HCT116 (cell line): Measurements from ENCODE around the gene GLI3. TPM values are rescaled to one million over a fixed set of nuclear protein-coding genes. Genes with fewer than 3 reads are reported as not detected.

Source experiments
- ATAC-seq: fragments of 200-7000 bp; cut with Tn5 transposase; 2 replicates; pipeline ENCODE4 v1.9.1; 2020; ENCODE audit warnings: mild to moderate bottlenecking, moderate library complexity
- BruUV-seq: library from RNA; stranded (reverse); fragments of 400-500 nt; replicated peaks from 2 replicates; lab custom pipeline; 2021; lab: Mats Ljungman, UMichigan
- CTCF ChIA-PET: fragments of 300-600 bp; sonication (Branson Sonifier 250); formaldehyde crosslinking; loops from one replicate; lab custom pipeline; 2021; ENCODE audit warnings: antibody characterized with exemption; lab: Charles Lee
- POLR2A ChIA-PET: fragments of 300-600, 350-600 bp; sonication (Branson Sonifier 250); formaldehyde crosslinking; loops from one replicate; lab custom pipeline; 2021; ENCODE audit warnings: antibody characterized with exemption; lab: Charles Lee
- RAD21 ChIA-PET, 2 experiments: fragments of 300-600 bp; sonication (Branson Sonifier 250); formaldehyde crosslinking; loops; one replicate each; lab custom pipeline; 2023; ENCODE audit warnings: low total read pairs in 2 of 2; ENCODE audit not compliant: uncharacterized antibody in 2 of 2, unreplicated experiment in 2 of 2, low non-redundant PET in 1 of 2; lab: Charles Lee
- DNase-seq: peaks from one replicate; pipeline ENCODE4 v3.0.0-alpha.2; 2010; ENCODE audit warnings: low read depth, low spot score
- H2AFZ ChIP-seq: fragments of 200-600 bp; shearing (Covaris generic), sonication (generic); 2 replicates; pipeline ENCODE4 v1.6.1; 2017; ENCODE audit warnings: low read depth, mixed run types, mixed read lengths, antibody characterized with exemption, low read length; ENCODE audit not compliant: poor library complexity, severe bottlenecking
- H3K27ac ChIP-seq: 2 replicates; pipeline ENCODE4 v1.5.1; 2012; ENCODE audit warnings: low read depth, low read length
- H3K27me3 ChIP-seq: fragments of 200-600 bp; sonication (generic); 2 replicates; pipeline ENCODE4 v1.6.1; 2016; ENCODE audit warnings: mixed run types, low read length, mixed read lengths; ENCODE audit not compliant: insufficient read depth
- H3K36me3 ChIP-seq, 2 experiments: fragments of 200-500 bp in 1 of 2; fragments of 200-600 bp in 1 of 2; sonication (Bioruptor generic) in 1 of 2; sonication (generic) in 1 of 2; 2 replicates each; pipeline versions ENCODE4 v1.5.1 to v1.6.1; 2014 to 2016; ENCODE audit warnings: low read length in 2 of 2, inconsistent platforms in 1 of 2, mixed read lengths in 1 of 2, mixed run types in 1 of 2; ENCODE audit not compliant: insufficient read depth in 2 of 2, control insufficient read depth in 1 of 2
- H3K4me1 ChIP-seq, 2 experiments: fragments of 200-600 bp in 1 of 2; sonication (generic) in 1 of 2; 2 replicates each; pipeline versions ENCODE4 v1.5.1 to v1.6.1; 2012 to 2017; ENCODE audit warnings: low read length in 2 of 2, inconsistent platforms in 1 of 2, mild to moderate bottlenecking in 1 of 2, mixed read lengths in 1 of 2, mixed run types in 1 of 2, moderate library complexity in 1 of 2; ENCODE audit not compliant: insufficient read depth in 2 of 2, control insufficient read depth in 1 of 2
- H3K4me2 ChIP-seq: fragments of 200-600 bp; sonication (generic); 2 replicates; pipeline ENCODE4 v1.6.1; 2017; ENCODE audit warnings: mixed run types, low read length, mixed read lengths
- H3K4me3 ChIP-seq, 2 experiments: fragments of 200-600 bp in 1 of 2; sonication (generic) in 1 of 2; replicated peaks in 1 of 2; 2 replicates each; pipeline ENCODE4 v1.5.1; 2011 to 2016; ENCODE audit warnings: low read length in 2 of 2, control low read depth in 1 of 2, low read depth in 1 of 2, mild to moderate bottlenecking in 1 of 2, mixed read lengths in 1 of 2, mixed run types in 1 of 2
- H3K79me2 ChIP-seq: fragments of 200-600 bp; sonication (generic); 2 replicates; pipeline ENCODE4 v1.6.1; 2017; ENCODE audit warnings: mild to moderate bottlenecking, mixed run types, low read length, moderate library complexity, mixed read lengths; ENCODE audit not compliant: insufficient read depth
- H3K9ac ChIP-seq: fragments of 200-600 bp; sonication (generic); 2 replicates; pipeline ENCODE4 v1.6.1; 2016; ENCODE audit warnings: low read length, mixed read lengths
- H3K9me2 ChIP-seq: fragments of 200-600 bp; sonication (generic), shearing (Covaris generic); 2 replicates; pipeline ENCODE4 v1.6.1; 2017; ENCODE audit warnings: mixed run types, mild to moderate bottlenecking, moderate library complexity; ENCODE audit not compliant: insufficient read depth
- H3K9me3 ChIP-seq, 2 experiments: fragments of 200-500 bp in 1 of 2; fragments of 200-600 bp in 1 of 2; sonication (Bioruptor generic) in 1 of 2; sonication (generic) in 1 of 2; 2 replicates each; pipeline ENCODE4 v1.6.1; 2014 to 2017; ENCODE audit warnings: low read length in 2 of 2, mixed read lengths in 2 of 2, inconsistent platforms in 1 of 2, low read depth in 1 of 2, mild to moderate bottlenecking in 1 of 2, mixed run types in 1 of 2, moderate library complexity in 1 of 2; ENCODE audit not compliant: control insufficient read depth in 1 of 2, insufficient read depth in 1 of 2
- H4K20me1 ChIP-seq: fragments of 200-600 bp; sonication (generic), shearing (Covaris generic); 2 replicates; pipeline ENCODE4 v1.6.1; 2017; ENCODE audit warnings: mixed run types, mild to moderate bottlenecking, moderate library complexity; ENCODE audit not compliant: insufficient read depth
- ATF3 ChIP-seq: IDR thresholded peaks from 2 replicates; pipeline ENCODE4 v1.6.1; 2012
- CEBPB ChIP-seq: IDR thresholded peaks from 2 replicates; pipeline ENCODE4 v1.6.1; 2012; ENCODE audit warnings: low read depth
- CTCF ChIP-seq, 3 experiments: fragments of 200-600 bp in 1 of 3; sonication (generic) in 1 of 3; IDR thresholded peaks in 2 of 3; conservative IDR thresholded peaks in 1 of 3; 2 replicates each; pipeline ENCODE4 v1.5.1; 2012 to 2017; ENCODE audit warnings: low read depth in 2 of 3, low read length in 2 of 3, antibody characterized with exemption in 1 of 3, borderline replicate concordance in 1 of 3, control low read depth in 1 of 3, mild to moderate bottlenecking in 1 of 3, mixed read lengths in 1 of 3, mixed run types in 1 of 3, moderate library complexity in 1 of 3; ENCODE audit not compliant: insufficient read depth in 1 of 3
- EGR1 ChIP-seq: IDR thresholded peaks from 2 replicates; pipeline ENCODE4 v1.6.1; 2012; ENCODE audit warnings: low read depth
- EZH2 ChIP-seq: fragments of 200-600 bp; sonication (generic); IDR thresholded peaks from 2 replicates; pipeline ENCODE4 v1.6.1; 2017; ENCODE audit warnings: antibody characterized with exemption, mixed run types
- FOSL1 ChIP-seq: IDR thresholded peaks from 2 replicates; pipeline ENCODE4 v1.6.1; 2012; ENCODE audit warnings: low read depth
- JUND ChIP-seq: IDR thresholded peaks from 2 replicates; pipeline ENCODE4 v1.6.1; 2012
- POLR2A ChIP-seq: IDR thresholded peaks from 2 replicates; pipeline ENCODE4 v1.7.0; 2011; ENCODE audit warnings: borderline replicate concordance; ENCODE audit not compliant: insufficient read depth, insufficient read length; ENCODE audit errors: extremely low read depth
- POLR2AphosphoS5 ChIP-seq: IDR thresholded peaks from 2 replicates; pipeline ENCODE4 v1.6.1; 2011; ENCODE audit warnings: mild to moderate bottlenecking, low read depth, low read length, moderate library complexity
- REST ChIP-seq: IDR thresholded peaks from 2 replicates; pipeline ENCODE4 v1.6.1; 2012; ENCODE audit warnings: low read depth
- SIN3A ChIP-seq: IDR thresholded peaks from 2 replicates; pipeline ENCODE4 v1.6.1; 2012; ENCODE audit warnings: low read depth
- SRF ChIP-seq: IDR thresholded peaks from 2 replicates; pipeline ENCODE4 v1.6.1; 2012; ENCODE audit warnings: low read depth
- TCF7L2 ChIP-seq: IDR thresholded peaks from 2 replicates; pipeline ENCODE4 v1.7.0; 2011; ENCODE audit warnings: borderline replicate concordance, inconsistent platforms; ENCODE audit not compliant: insufficient read depth, insufficient read length; ENCODE audit errors: extremely low read depth
- YY1 ChIP-seq: IDR thresholded peaks from 2 replicates; pipeline ENCODE4 v1.6.1; 2011; ENCODE audit warnings: low read length, low read depth, moderate library complexity, mild to moderate bottlenecking; ENCODE audit not compliant: insufficient replicate concordance; ENCODE audit errors: extremely low read depth
- ZBTB33 ChIP-seq: IDR thresholded peaks from 2 replicates; pipeline ENCODE4 v1.6.1; 2011; ENCODE audit warnings: mild to moderate bottlenecking, low read length, moderate library complexity; ENCODE audit not compliant: insufficient replicate concordance; ENCODE audit errors: extremely low read depth
- ZNF274 ChIP-seq: fragments of 200-500 bp; sonication (Bioruptor generic); IDR thresholded peaks from 2 replicates; pipeline ENCODE4 v1.6.1; 2014; ENCODE audit warnings: mild to moderate bottlenecking, low read depth, low read length, inconsistent platforms
- intact Hi-C: fragments of 100-400 bp; cut with micrococcal nuclease; formaldehyde crosslinking; loops from 2 replicates; pipeline ENCODE4 v1.10.0; 2022
- total RNA-seq: library from RNA; stranded (reverse); gene quantifications from one replicate; pipeline ENCODE4 v1.2.1, GENCODE V29; 2021; ENCODE audit not compliant: unreplicated experiment

GLI3 gene
- total RNA-seq, 1 experiment from 2014 or later = 0.07 TPM

GRCh38 chr7:42065942-42066341 is 171.1 kb downstream of the GLI3 start:
- no TSS peak for BruUV-seq
- ChIA-PET RAD21 (no interaction called here), POLR2A (no interaction called here), CTCF (no interaction called here)
- intact Hi-C loops = no loop called here
- no peaks in the 10 kb centered on the region for H3K9me3 ChIP-seq
- H3K4me1 ChIP-seq = no peaks in the 10 kb centered on the region
- no peaks in the 10 kb centered on the region for H3K9me2 ChIP-seq
- no peak for ATAC-seq
- no peak overlapping the region for H3K27ac ChIP-seq
- no peaks in the 10 kb centered on the region for H3K79me2 ChIP-seq
- H3K36me3 ChIP-seq = no peaks in the 10 kb centered on the region
- H2AFZ ChIP-seq = no peak overlapping the region
- no peaks in the 10 kb centered on the region; the same call in 1 of the 2 replicates for H4K20me1 ChIP-seq
- no peak for DNase-seq
- no peak overlapping the region for H3K9ac ChIP-seq
- H3K27me3 ChIP-seq = no peaks in the 10 kb centered on the region; the same call in 1 of the 2 replicates
- TF ChIP-seq POLR2AphosphoS5 (no peak), ZNF274 (no peak), YY1 (no peak), ZBTB33 (no peak), EZH2 (no peak), SRF (no peak), CEBPB (no peak), ATF3 (no peak), FOSL1 (no peak), CTCF (IDR thresholded peaks at IDR 0.05 in 2 of 3, conservative IDR thresholded peaks at IDR 0.05 in 1 of 3; ENCODE audit: borderline replicate concordance in 1 of 3, insufficient read depth in 1 of 3, low read depth in 2 of 3, low read length in 2 of 3) (no peak), JUND (no peak), TCF7L2 (no peak), SIN3A (no peak), POLR2A (no peak), EGR1 (no peak), REST (no peak)
- no peak overlapping the region for H3K4me2 ChIP-seq
- no peak overlapping the region for H3K4me3 ChIP-seq
